ENCODE results near the gene RXRB. TPM values are rescaled to one million over a fixed set of nuclear protein-coding genes. Genes with fewer than 3 reads are reported as not detected.
A peak's percentile ranks its signal among the peaks of the same experiment; 100 is the strongest.

Gene RXRB
- polyA plus RNA-seq, 2 of the 4 experiments (the other 2 are of a cell fraction), result 15.6 to 20.3 TPM

- ChIA-PET CTCF (interaction anchor here (1.2 to 2.4 kb wide), 2 partner anchors 34 to 44 kb away, joined by 3 to 9 read pairs; no protein-coding TSS in a partner anchor), POLR2A (interaction anchor here (0.6 to 1.5 kb wide), 2 partner anchors 71 to 233 kb away, joined by 3 to 4 read pairs; no protein-coding TSS in a partner anchor)
- peak; percentile 85 to 90 for DNase-seq (ENCODE audit: low read depth in 1 of 2, low spot score in 1 of 2)
- 3% methylated on average over 24 of the region's 48 CpGs for WGBS (ENCODE audit: missing lambda C conversion rate)
- H3K4me2 ChIP-seq, result peak within 1 kb of the TSS; percentile 76
- peak within 1 kb of the TSS; percentile 87 to 100 for H3K27ac ChIP-seq
- H3K4me1 ChIP-seq, result peaks cover 46% of the 10 kb centered on the region
- no peaks in the 10 kb centered on the region for H3K9me3 ChIP-seq
- peak within 1 kb of the TSS; percentile 82 for H3K4me3 ChIP-seq
- FAIRE-seq, result no peak
- peak; percentile 65 to 82 for ATAC-seq
- TF ChIP-seq TP53 (CRISPR knock-in tag; IDR thresholded peaks at IDR 0.05) (no peak), KDM5A (IDR thresholded peaks at IDR 0.05) (peak; percentile 68), JUNB (IDR thresholded peaks at IDR 0.05) (no peak), POLR2A (IDR thresholded peaks at IDR 0.05; ENCODE audit: low read length) (peak; percentile 13; the same call in 1 of the 2 replicates), JUN (IDR thresholded peaks at IDR 0.05) (peak in 1 of 2 experiments; percentile 31; a peak in 1 of 5 replicates), MAX (IDR thresholded peaks at IDR 0.05) (0 out of 2 replicates have a peak, but pooled peaks have one; percentile 42), PHF8 (IDR thresholded peaks at IDR 0.05; ENCODE audit: borderline replicate concordance, low read depth) (peak; percentile 48; the same call in 1 of the 2 replicates), RARB (CRISPR knock-in tag; IDR thresholded peaks at IDR 0.05) (no peak)
Measured at GRCh38 chr6:33204415-33205190, 4.1 kb upstream of the RXRB start, which contains the start of gene HSD17B8. TSS of gene HSD17B8 (plus strand) at chr6:33204655. CDS start at chr6:33204669, 14 bp downstream.

- POLR2A ChIA-PET, result no interaction called here
Measured at GRCh38 chr6:33204165-33204414, 3.6 kb upstream of the RXRB start.

GRCh38 chr6:33203443-33204164 lies 3.1 kb upstream of the RXRB start:
- ATAC-seq, result no peak
- Histone ChIP-seq H3K9me3 (no peaks in the 10 kb centered on the region), H3K4me2 (peak overlapping the region; percentile 76), H3K4me1 (peaks cover 49% of the 10 kb centered on the region), H3K4me3 (no peak overlapping the region), H3K27ac (peak overlapping the region in 1 of 2 experiments; percentile 100; a peak in 3 of 6 replicates)
- DNase-seq (ENCODE audit: low read depth in 1 of 2, low spot score in 1 of 2), result no peak
- no peak for FAIRE-seq
- CTCF ChIA-PET, result interaction anchor here (0.8 kb wide), 1 partner anchor 45 kb away, joined by 3 read pairs; no protein-coding TSS in a partner anchor
- WGBS (ENCODE audit: missing lambda C conversion rate), result 87% methylated on average over 5 of the region's 7 CpGs
- POLR2A ChIA-PET, result no interaction called here
- TF ChIP-seq MAX (IDR thresholded peaks at IDR 0.05), result no peak
- TF ChIP-seq USF2 (IDR thresholded peaks at IDR 0.05), result no peak
- TF ChIP-seq CHD2 (IDR thresholded peaks at IDR 0.05; ENCODE audit: low read length, partially characterized antibody), result no peak
- TF ChIP-seq JUNB (IDR thresholded peaks at IDR 0.05), result no peak
- TF ChIP-seq ZC3H11A (IDR thresholded peaks at IDR 0.05), result no peak
- no peak for TF ChIP-seq CBX2 (IDR thresholded peaks at IDR 0.05; ENCODE audit: borderline replicate concordance, low read depth)
- TF ChIP-seq HDAC2 (IDR thresholded peaks at IDR 0.05), result no peak
- no peak for TF ChIP-seq NR3C1 (IDR thresholded peaks at IDR 0.05)
- TF ChIP-seq ATOH8 (CRISPR knock-in tag; IDR thresholded peaks at IDR 0.05; ENCODE audit: low read depth), result no peak
- TF ChIP-seq POLR2AphosphoS2 (conservative IDR thresholded peaks at IDR 0.05; ENCODE audit: low read length), result no peak
- no peak for TF ChIP-seq JUN (IDR thresholded peaks at IDR 0.05)
- TF ChIP-seq EHMT2 (IDR thresholded peaks at IDR 0.05; ENCODE audit: low read depth), result no peak
- no peak for TF ChIP-seq ELK1 (IDR thresholded peaks at IDR 0.05; ENCODE audit: low read depth, low read length)

More at GRCh38 chr6:33204165-33204414, 3.6 kb upstream of the RXRB start:
- Histone ChIP-seq H3K4me1 (peaks cover 49% of the 10 kb centered on the region), H3K4me3 (peak overlapping the region; percentile 82; the same call in 1 of the 3 replicates), H3K9me3 (no peaks in the 10 kb centered on the region), H3K27ac (peak overlapping the region in 1 of 2 experiments; percentile 100; a peak in 3 of 6 replicates), H3K4me2 (peak overlapping the region; percentile 76)
- ATAC-seq (no peak), FAIRE-seq (no peak), DNase-seq (ENCODE audit: low read depth in 1 of 2, low spot score in 1 of 2) (no peak)
- TF ChIP-seq ESRRA (IDR thresholded peaks at IDR 0.05; ENCODE audit: borderline replicate concordance, low read length) (no peak), RARB (CRISPR knock-in tag; IDR thresholded peaks at IDR 0.05) (no peak), HOXB13 (CRISPR knock-in tag; IDR thresholded peaks at IDR 0.05; ENCODE audit: low read depth) (no peak), E2F6 (IDR thresholded peaks at IDR 0.05; ENCODE audit: borderline replicate concordance, low read depth) (no peak), ZSCAN20 (CRISPR knock-in tag; IDR thresholded peaks at IDR 0.05) (no peak), USF2 (IDR thresholded peaks at IDR 0.05) (no peak), KDM5A (IDR thresholded peaks at IDR 0.05) (no peak), PHF8 (IDR thresholded peaks at IDR 0.05; ENCODE audit: borderline replicate concordance, low read depth) (no peak), JUNB (IDR thresholded peaks at IDR 0.05) (no peak), ZNF302 (CRISPR knock-in tag; IDR thresholded peaks at IDR 0.05) (no peak)
- WGBS (ENCODE audit: missing lambda C conversion rate), result 4% methylated on average over 4 of the region's 4 CpGs
- CTCF ChIA-PET, result interaction anchor here (2.4 kb wide), 1 partner anchor 44 kb away, joined by 9 read pairs; no protein-coding TSS in a partner anchor

All from A549 (cell line).